Stimulated activated naive B cell treated with anti-CD40 and anti-IgM and Interleukin-4, amounts not matched to agents 10 μg/mL and 1 μg/mL and 100 μg/mL, for 72 hours (primary cell): Measurements from ENCODE around the gene LMBR1.
A peak's percentile ranks its signal among the peaks of the same experiment; 100 is the strongest.

ENCODE experiments used
- ATAC-seq, 2 donors: fragments of 150-1000 bp; cut with Tn5 transposase; replicated peaks; 2 replicates each; pipeline ENCODE4 v1.10.0; 2021; ENCODE audit warnings: moderate library complexity in 1 of 2
- DNase-seq: peaks from one replicate; pipeline ENCODE4 v3.0.0; 2021
- H3K27ac Mint-ChIP-seq: one replicate; pipeline ENCODE4 v1.8.0; 2022; ENCODE audit warnings: mild to moderate bottlenecking, mixed read lengths
- H3K27me3 Mint-ChIP-seq, 2 donors: one replicate each; pipeline ENCODE4 v1.8.0; 2022; ENCODE audit warnings: mixed read lengths in 2 of 2
- H3K36me3 Mint-ChIP-seq, 2 donors: one replicate each; pipeline ENCODE4 v1.8.0; 2022; ENCODE audit warnings: mixed read lengths in 2 of 2, mild to moderate bottlenecking in 1 of 2
- H3K4me1 Mint-ChIP-seq, 2 donors: one replicate each; pipeline ENCODE4 v1.8.0; 2022; ENCODE audit warnings: mixed read lengths in 2 of 2, mild to moderate bottlenecking in 1 of 2
- H3K4me3 Mint-ChIP-seq, 2 donors: one replicate each; pipeline ENCODE4 v1.8.0; 2022; ENCODE audit warnings: mild to moderate bottlenecking in 2 of 2, mixed read lengths in 2 of 2, moderate library complexity in 1 of 2
- H3K9me3 Mint-ChIP-seq, 2 donors: one replicate each; pipeline ENCODE4 v1.8.0; 2022; ENCODE audit warnings: mixed read lengths in 2 of 2, mild to moderate bottlenecking in 1 of 2

Gene LMBR1

DNA sequence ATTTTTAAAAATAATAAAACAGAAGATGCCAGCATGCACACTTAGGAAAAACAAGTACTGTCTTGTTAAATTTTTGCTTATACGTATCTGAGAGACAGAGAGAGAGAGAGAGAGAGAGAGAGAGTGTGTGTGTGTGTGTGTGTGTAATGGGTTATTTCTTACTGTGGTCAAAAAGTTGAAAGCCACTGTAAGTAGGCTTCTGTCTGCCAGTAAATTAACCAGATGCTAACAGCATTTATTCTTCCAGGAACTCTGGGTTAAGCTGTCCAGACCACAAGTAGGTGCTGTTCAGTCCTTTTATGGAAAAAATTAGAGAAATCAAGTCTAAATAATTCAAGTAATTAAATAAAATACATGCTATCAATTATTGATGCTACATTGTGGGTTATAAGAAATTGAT, 212.7 kb downstream of the LMBR1 start:
- Mint-ChIP-seq H3K4me1 (no peaks in the 10 kb centered on the region), H3K27me3 (no peaks in the 10 kb centered on the region), H3K4me3 (no peak overlapping the region), H3K27ac (no peak overlapping the region), H3K9me3 (no peaks in the 10 kb centered on the region), H3K36me3 (peaks cover 26 to 57% of the 10 kb centered on the region in 2 donors)
- no peak for DNase-seq
- ATAC-seq: no peak

DNA sequence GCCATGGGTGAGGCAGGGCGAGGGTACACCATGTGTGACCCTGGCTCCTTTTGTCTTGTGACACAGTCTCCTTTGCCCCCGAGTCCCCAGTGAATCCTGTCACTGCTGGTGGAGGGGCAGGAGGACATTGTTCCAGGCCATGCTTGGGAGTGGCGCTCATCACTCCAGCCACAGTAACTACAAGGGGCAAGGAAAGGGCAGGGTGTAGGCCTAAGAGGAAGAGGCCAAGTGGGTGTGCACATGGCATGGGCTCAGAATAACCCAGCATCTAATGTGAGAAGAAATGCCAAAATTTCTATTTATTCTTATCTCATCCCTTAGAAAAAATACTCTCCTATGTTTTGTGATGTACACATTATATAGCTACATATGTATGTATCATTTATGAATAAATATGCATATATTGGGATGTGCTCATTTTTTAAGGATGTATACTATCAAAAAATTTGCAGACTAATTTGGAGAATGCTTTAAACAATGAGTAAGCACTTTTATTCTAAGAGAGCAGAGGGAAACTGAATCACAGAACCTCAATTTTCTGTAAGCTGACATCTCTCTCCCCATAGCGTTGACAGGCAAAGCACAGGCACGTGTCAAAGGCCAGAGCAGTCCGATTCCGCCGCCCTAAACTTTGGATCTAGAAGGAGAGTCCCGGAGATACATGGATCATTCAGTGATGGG, 215.5 kb downstream of the LMBR1 start:
- ATAC-seq (no peak), DNase-seq (no peak)
- peaks cover 19 to 57% of the 10 kb centered on the region in 2 donors for H3K36me3 Mint-ChIP-seq
- H3K27me3 Mint-ChIP-seq: no peaks in the 10 kb centered on the region
- no peaks in the 10 kb centered on the region for H3K4me1 Mint-ChIP-seq
- no peak overlapping the region for H3K27ac Mint-ChIP-seq
- no peak overlapping the region for H3K4me3 Mint-ChIP-seq
- H3K9me3 Mint-ChIP-seq: no peaks in the 10 kb centered on the region

GRCh38 chr7:156676263-156676662, 216.7 kb downstream of the LMBR1 start:
- H3K27me3 Mint-ChIP-seq: no peaks in the 10 kb centered on the region
- DNase-seq: no peak
- no peak overlapping the region for H3K4me3 Mint-ChIP-seq
- peaks cover 15 to 48% of the 10 kb centered on the region in 2 donors for H3K36me3 Mint-ChIP-seq
- H3K9me3 Mint-ChIP-seq: no peaks in the 10 kb centered on the region
- H3K4me1 Mint-ChIP-seq: no peaks in the 10 kb centered on the region
- ATAC-seq: no peak
- H3K27ac Mint-ChIP-seq: no peak overlapping the region

DNA sequence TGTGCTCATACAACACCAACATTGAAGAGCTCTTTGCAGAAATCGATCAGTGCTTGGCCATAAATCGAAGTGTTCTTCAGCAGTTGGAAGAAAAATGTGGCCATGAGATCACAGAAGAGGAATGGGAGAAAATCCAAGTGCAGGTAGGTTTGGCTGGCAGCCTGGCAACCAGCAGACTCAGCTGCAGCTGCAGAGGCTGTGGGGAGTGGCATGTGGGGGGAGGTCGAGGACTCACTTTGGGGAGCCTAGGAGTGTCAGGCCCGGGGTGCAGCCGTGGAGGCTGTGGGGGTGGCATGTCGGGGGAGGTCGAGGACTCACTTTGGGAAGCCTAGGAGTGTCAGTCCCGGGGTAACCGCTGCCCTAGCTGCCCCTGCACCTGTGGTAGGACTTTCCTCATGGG, 217.3 kb downstream of the LMBR1 start:
- Mint-ChIP-seq H3K27ac (no peak overlapping the region), H3K36me3 (peaks cover 17 to 52% of the 10 kb centered on the region in 2 donors), H3K9me3 (no peaks in the 10 kb centered on the region), H3K27me3 (no peaks in the 10 kb centered on the region), H3K4me1 (no peaks in the 10 kb centered on the region), H3K4me3 (no peak overlapping the region)
- ATAC-seq (no peak), DNase-seq (no peak)

- H3K27me3 Mint-ChIP-seq: no peaks in the 10 kb centered on the region
- DNase-seq (no peak), ATAC-seq (no peak)
- H3K27ac Mint-ChIP-seq: no peak overlapping the region
- no peaks in the 10 kb centered on the region for H3K9me3 Mint-ChIP-seq
- peaks cover 25 to 55% of the 10 kb centered on the region in 2 donors for H3K36me3 Mint-ChIP-seq
- no peaks in the 10 kb centered on the region for H3K4me1 Mint-ChIP-seq
- H3K4me3 Mint-ChIP-seq: no peak overlapping the region
Observed at GRCh38 chr7:156673902-156674301, 219.1 kb downstream of the LMBR1 start.

GRCh38 chr7:156673454-156673853, 219.5 kb downstream of the LMBR1 start:
- H3K36me3 Mint-ChIP-seq: peaks cover 25 to 53% of the 10 kb centered on the region in 2 donors
- no peak for ATAC-seq

DNA sequence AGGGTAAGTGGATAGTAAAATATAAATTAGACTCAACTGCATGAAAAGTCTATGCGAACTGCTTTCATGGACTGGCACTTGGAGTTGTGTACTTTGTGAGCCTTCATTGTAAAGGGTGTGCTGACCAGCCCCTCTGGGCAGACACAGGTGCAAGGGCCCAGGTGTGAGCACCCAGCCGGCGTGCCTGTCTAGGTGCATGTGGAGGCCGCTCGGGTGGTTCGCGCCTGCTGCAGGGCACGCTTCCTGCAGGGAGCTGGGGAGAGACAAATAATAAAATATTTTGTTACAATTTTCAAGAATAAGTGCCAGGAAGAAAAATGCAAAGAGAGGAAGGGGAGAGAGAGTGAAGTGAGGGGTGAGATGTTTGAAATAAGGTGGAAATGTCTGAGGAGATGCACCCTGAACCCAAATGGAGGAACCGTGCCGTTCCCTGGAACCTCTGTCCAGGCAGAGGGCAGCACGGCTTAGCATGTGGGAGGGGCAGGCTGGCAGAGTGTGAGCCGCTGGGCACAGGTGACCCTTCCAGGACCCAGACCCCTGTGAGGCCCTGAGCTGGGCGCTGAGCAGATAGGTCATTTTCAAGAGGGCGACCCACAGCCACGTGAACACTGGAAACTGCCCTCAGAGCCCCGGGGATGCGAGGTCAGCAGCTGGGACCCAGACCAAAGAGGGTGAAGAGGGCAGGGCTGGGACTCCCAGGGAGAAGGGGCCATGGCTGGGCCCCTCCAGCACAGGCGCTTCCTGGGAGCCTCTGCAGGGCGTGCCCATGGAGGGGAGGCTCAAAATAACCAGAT, 223.8 kb downstream of the LMBR1 start:
- H3K27ac Mint-ChIP-seq: no peak overlapping the region
- ATAC-seq: no peak
- H3K9me3 Mint-ChIP-seq: no peaks in the 10 kb centered on the region
- H3K4me1 Mint-ChIP-seq: no peaks in the 10 kb centered on the region
- H3K27me3 Mint-ChIP-seq: no peaks in the 10 kb centered on the region
- DNase-seq: no peak
- H3K4me3 Mint-ChIP-seq: no peak overlapping the region
- H3K36me3 Mint-ChIP-seq: peaks cover 14 to 28% of the 10 kb centered on the region in 2 donors

More at GRCh38 chr7:156673454-156673853, 219.5 kb downstream of the LMBR1 start:
- DNase-seq: no peak
- no peak overlapping the region for H3K27ac Mint-ChIP-seq
- H3K9me3 Mint-ChIP-seq: no peaks in the 10 kb centered on the region
- no peaks in the 10 kb centered on the region for H3K27me3 Mint-ChIP-seq
- H3K4me3 Mint-ChIP-seq: no peak overlapping the region
- H3K4me1 Mint-ChIP-seq: no peaks in the 10 kb centered on the region

DNA sequence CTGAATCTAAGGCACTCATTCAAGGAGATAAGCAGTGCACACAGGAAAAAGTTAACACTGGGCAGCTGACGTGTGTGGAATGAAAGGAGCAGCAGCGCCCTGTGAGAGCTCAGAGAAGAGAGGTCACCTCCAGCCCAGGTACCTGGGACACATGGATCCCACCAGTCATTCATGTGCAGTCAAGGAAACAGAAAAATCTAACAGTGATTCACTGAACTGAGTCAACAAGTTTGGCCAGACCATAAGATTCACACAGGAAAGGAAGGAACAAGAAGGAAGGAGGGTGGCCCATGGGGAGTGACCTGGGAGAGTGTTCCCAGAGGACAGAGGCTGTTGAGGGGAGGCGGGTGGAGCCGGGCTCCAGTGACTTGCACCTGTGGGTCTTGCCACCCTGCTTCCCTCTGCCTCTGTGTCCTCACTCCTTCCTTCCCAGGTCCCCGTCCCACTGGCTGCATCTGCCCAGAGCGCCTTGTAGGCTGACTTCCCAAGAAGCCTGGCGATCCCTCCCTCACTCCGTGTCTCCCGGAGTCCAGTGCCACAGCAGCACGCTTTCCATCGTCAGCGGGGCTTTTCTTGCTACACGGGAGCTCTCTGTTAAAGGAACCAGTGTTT, 224.7 kb downstream of the LMBR1 start:
- no peak for ATAC-seq
- H3K4me1 Mint-ChIP-seq: no peaks in the 10 kb centered on the region
- peak overlapping the region; percentile 52 for H3K27ac Mint-ChIP-seq
- H3K9me3 Mint-ChIP-seq: no peaks in the 10 kb centered on the region
- H3K27me3 Mint-ChIP-seq: no peaks in the 10 kb centered on the region
- no peak overlapping the region for H3K4me3 Mint-ChIP-seq
- no peak for DNase-seq
- peaks cover 14 to 28% of the 10 kb centered on the region in 2 donors for H3K36me3 Mint-ChIP-seq

DNA sequence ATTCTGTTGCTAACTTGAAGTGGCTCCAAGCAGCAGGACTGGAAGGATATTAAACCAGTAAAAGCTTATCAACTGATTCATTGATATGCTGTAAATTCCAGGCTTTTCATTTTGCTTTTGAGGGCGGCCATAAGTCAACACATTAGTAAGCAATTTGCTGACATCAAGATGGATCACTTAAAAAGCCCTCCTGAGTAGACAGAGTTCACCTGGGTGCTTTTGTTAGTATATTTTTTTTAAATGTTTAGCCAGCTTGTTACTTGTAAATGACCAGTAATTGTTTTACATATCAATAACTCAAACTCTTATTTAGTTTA, 225.9 kb downstream of the LMBR1 start:
- Mint-ChIP-seq H3K27ac (no peak overlapping the region), H3K9me3 (no peaks in the 10 kb centered on the region), H3K36me3 (peaks cover 14 to 28% of the 10 kb centered on the region in 2 donors), H3K27me3 (no peaks in the 10 kb centered on the region), H3K4me3 (no peak overlapping the region), H3K4me1 (no peaks in the 10 kb centered on the region)
- ATAC-seq: no peak
- DNase-seq: no peak

- H3K27me3 Mint-ChIP-seq: no peaks in the 10 kb centered on the region
- H3K27ac Mint-ChIP-seq: no peak overlapping the region
- no peaks in the 10 kb centered on the region for H3K4me1 Mint-ChIP-seq
- H3K36me3 Mint-ChIP-seq: peaks cover 14 to 28% of the 10 kb centered on the region in 2 donors
- no peak overlapping the region for H3K4me3 Mint-ChIP-seq
- ATAC-seq (no peak), DNase-seq (no peak)
- H3K9me3 Mint-ChIP-seq: no peaks in the 10 kb centered on the region
Observed at GRCh38 chr7:156666368-156667109, 226.4 kb downstream of the LMBR1 start.

DNA sequence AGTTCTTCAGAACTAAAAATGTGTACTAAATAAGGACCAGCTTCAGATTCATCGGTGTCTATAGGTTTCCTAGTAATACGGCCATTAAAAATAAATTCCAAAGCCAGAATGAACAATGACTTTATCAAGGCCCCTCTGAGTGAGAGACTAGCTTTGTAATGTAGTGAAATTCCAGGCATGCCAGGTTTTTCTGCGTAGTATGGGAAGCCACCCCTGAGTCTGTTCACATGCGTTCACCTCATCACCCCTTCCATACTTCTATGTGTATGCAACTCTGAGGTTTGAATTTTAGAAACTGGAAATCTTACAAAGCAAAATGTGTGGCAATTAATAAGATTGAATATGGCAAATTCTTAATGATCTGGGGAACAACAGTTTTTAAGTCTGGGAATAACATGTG, 227.9 kb downstream of the LMBR1 start:
- Mint-ChIP-seq H3K27me3 (no peaks in the 10 kb centered on the region), H3K9me3 (no peaks in the 10 kb centered on the region), H3K36me3 (peaks cover 9 to 17% of the 10 kb centered on the region in 2 donors), H3K4me1 (no peaks in the 10 kb centered on the region), H3K27ac (no peak overlapping the region), H3K4me3 (no peak overlapping the region)
- ATAC-seq: no peak
- no peak for DNase-seq

- no peak overlapping the region for H3K4me3 Mint-ChIP-seq
- H3K9me3 Mint-ChIP-seq: no peaks in the 10 kb centered on the region
- no peaks in the 10 kb centered on the region for H3K27me3 Mint-ChIP-seq
- H3K36me3 Mint-ChIP-seq: no peaks in the 10 kb centered on the region
- H3K27ac Mint-ChIP-seq: no peak overlapping the region
- DNase-seq (no peak), ATAC-seq (peak in 1 of 2 donors; percentile 27)
- H3K4me1 Mint-ChIP-seq: no peaks in the 10 kb centered on the region
Observed at GRCh38 chr7:156662277-156662676, 230.7 kb downstream of the LMBR1 start.

DNA sequence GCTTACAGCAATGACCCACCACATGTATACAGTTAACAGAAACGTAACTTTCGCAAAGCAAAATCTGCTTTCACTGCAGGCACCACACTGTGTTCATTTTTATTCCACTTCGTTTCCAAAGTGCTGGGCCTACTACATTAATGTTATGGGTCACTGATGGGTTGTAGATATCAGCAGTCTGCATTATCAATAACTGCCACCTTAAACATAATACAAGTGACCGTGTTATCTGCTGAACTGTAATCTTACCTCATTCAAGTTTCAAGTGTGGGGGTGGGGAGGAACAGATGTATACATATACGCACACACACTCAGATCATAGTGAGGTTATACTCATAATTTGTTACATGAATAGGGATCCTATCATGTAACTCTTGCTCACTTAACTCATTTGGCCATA, 231.3 kb downstream of the LMBR1 start:
- Mint-ChIP-seq H3K9me3 (no peaks in the 10 kb centered on the region), H3K27ac (no peak overlapping the region), H3K4me3 (no peak overlapping the region), H3K27me3 (no peaks in the 10 kb centered on the region), H3K36me3 (no peaks in the 10 kb centered on the region), H3K4me1 (no peaks in the 10 kb centered on the region)
- ATAC-seq: no peak
- DNase-seq: no peak

- no peak overlapping the region for H3K27ac Mint-ChIP-seq
- no peak overlapping the region for H3K4me3 Mint-ChIP-seq
- H3K9me3 Mint-ChIP-seq: no peaks in the 10 kb centered on the region
- ATAC-seq (no peak), DNase-seq (no peak)
- H3K27me3 Mint-ChIP-seq: no peaks in the 10 kb centered on the region
- no peaks in the 10 kb centered on the region for H3K4me1 Mint-ChIP-seq
- no peaks in the 10 kb centered on the region for H3K36me3 Mint-ChIP-seq
Observed at GRCh38 chr7:156659961-156660360, 233.0 kb downstream of the LMBR1 start.
